ENCODE measurements around the gene PACRG. TPM values are rescaled to one million over a fixed set of nuclear protein-coding genes. Genes with fewer than 3 reads are reported as not detected.

The PACRG gene
- total RNA-seq, 1 experiment from 2014 or later, result not detected

GRCh38 chr6:163232015-163232523, 504.3 kb downstream of the PACRG start:
- no peak for DNase-seq (ENCODE audit: low read depth)

GRCh38 chr6:163232649-163233048, 504.9 kb downstream of the PACRG start:
- DNase-seq (ENCODE audit: low read depth), result no peak

- no peak for DNase-seq (ENCODE audit: low read depth)
Observed at GRCh38 chr6:163237110-163237509, 509.3 kb downstream of the PACRG start.

GRCh38 chr6:163239572-163240340, 512.0 kb downstream of the PACRG start:
- no peak for DNase-seq (ENCODE audit: low read depth)

GRCh38 chr6:163240556-163240955, 512.8 kb downstream of the PACRG start:
- DNase-seq (ENCODE audit: low read depth), result no peak

- no peak for DNase-seq (ENCODE audit: low read depth)
Observed at GRCh38 chr6:163241683-163242082, 513.9 kb downstream of the PACRG start.

GRCh38 chr6:163243083-163243482, 515.3 kb downstream of the PACRG start:
- no peak for DNase-seq (ENCODE audit: low read depth)

- no peak for DNase-seq (ENCODE audit: low read depth)
Observed at GRCh38 chr6:163243692-163244589, 516.2 kb downstream of the PACRG start.

GRCh38 chr6:163248051-163248450, 520.3 kb downstream of the PACRG start:
- DNase-seq (ENCODE audit: low read depth), result no peak

GRCh38 chr6:163249651-163250101, 521.9 kb downstream of the PACRG start:
- peak; percentile 92 for DNase-seq (ENCODE audit: low read depth)

GRCh38 chr6:163250116-163250515, 522.3 kb downstream of the PACRG start:
- no peak for DNase-seq (ENCODE audit: low read depth)

GRCh38 chr6:163252061-163252591, 524.4 kb downstream of the PACRG start:
- no peak for DNase-seq (ENCODE audit: low read depth)

- no peak for DNase-seq (ENCODE audit: low read depth)
Observed at GRCh38 chr6:163253556-163254213, 525.9 kb downstream of the PACRG start.

GRCh38 chr6:163254341-163254835, 526.6 kb downstream of the PACRG start:
- no peak for DNase-seq (ENCODE audit: low read depth)

GRCh38 chr6:163255265-163255664, 527.5 kb downstream of the PACRG start:
- no peak for DNase-seq (ENCODE audit: low read depth)

GRCh38 chr6:163259689-163260088, 531.9 kb downstream of the PACRG start:
- no peak for DNase-seq (ENCODE audit: low read depth)

GRCh38 chr6:163260111-163260895, 532.5 kb downstream of the PACRG start:
- DNase-seq (ENCODE audit: low read depth), result no peak

- no peak for DNase-seq (ENCODE audit: low read depth)
Observed at GRCh38 chr6:163260911-163261310, 533.1 kb downstream of the PACRG start.

GRCh38 chr6:163261361-163261760, 533.6 kb downstream of the PACRG start:
- DNase-seq (ENCODE audit: low read depth), result no peak

GRCh38 chr6:163262080-163262479, 534.3 kb downstream of the PACRG start:
- no peak for DNase-seq (ENCODE audit: low read depth)
